CD4-positive, alpha-beta T cell treated with Interleukin-4 for 1 hour (primary cell): ENCODE data around the gene UBASH3B.

Experiments used
- DNase-seq, 2 donors: peaks; one replicate each; pipeline ENCODE4 v3.0.0-alpha.2; 2020 to 2022

UBASH3B gene

GRCh38 chr11:122758339-122758738 lies 102.8 kb downstream of the UBASH3B start:
- DNase-seq: no peak

- DNase-seq: no peak
Observed at GRCh38 chr11:122758974-122759373, 103.5 kb downstream of the UBASH3B start.

- DNase-seq: no peak
Observed at GRCh38 chr11:122763108-122763507, 107.6 kb downstream of the UBASH3B start.

GRCh38 chr11:122764371-122765090 lies 109.0 kb downstream of the UBASH3B start:
- DNase-seq: no peak

GRCh38 chr11:122765487-122766131 lies 110.1 kb downstream of the UBASH3B start:
- no peak for DNase-seq

GRCh38 chr11:122769126-122769780 lies 113.7 kb downstream of the UBASH3B start:
- no peak for DNase-seq

GRCh38 chr11:122772945-122773344 lies 117.4 kb downstream of the UBASH3B start:
- no peak for DNase-seq

GRCh38 chr11:122773781-122774266 lies 118.3 kb downstream of the UBASH3B start:
- DNase-seq: no peak

GRCh38 chr11:122775675-122776271 lies 120.3 kb downstream of the UBASH3B start:
- DNase-seq: no peak

- no peak for DNase-seq
Observed at GRCh38 chr11:122776546-122776945, 121.0 kb downstream of the UBASH3B start.

GRCh38 chr11:122777343-122777742 lies 121.8 kb downstream of the UBASH3B start:
- no peak for DNase-seq

GRCh38 chr11:122778148-122778547 lies 122.6 kb downstream of the UBASH3B start:
- no peak for DNase-seq

GRCh38 chr11:122779047-122779629 lies 123.6 kb downstream of the UBASH3B start:
- no peak for DNase-seq

- DNase-seq: no peak
Observed at GRCh38 chr11:122780296-122780949, 124.9 kb downstream of the UBASH3B start.

- peak; percentile 71 to 72 for DNase-seq
Observed at GRCh38 chr11:122781378-122782195, 126.1 kb downstream of the UBASH3B start.

GRCh38 chr11:122782222-122782621 lies 126.7 kb downstream of the UBASH3B start:
- DNase-seq: no peak

- no peak for DNase-seq
Observed at GRCh38 chr11:122784325-122784955, 128.9 kb downstream of the UBASH3B start.

- DNase-seq: no peak
Observed at GRCh38 chr11:122785031-122785541, 129.6 kb downstream of the UBASH3B start.

GRCh38 chr11:122786896-122787295 lies 131.4 kb downstream of the UBASH3B start:
- no peak for DNase-seq

- no peak for DNase-seq
Observed at GRCh38 chr11:122788781-122789535, 133.4 kb downstream of the UBASH3B start.
